K562 (cell line): ENCODE data around the gene CA7. TPM values are rescaled to one million over a fixed set of nuclear protein-coding genes. Genes with fewer than 3 reads are reported as not detected.

ENCODE experiments used
- ELF4 ChIP-seq: fragments of 450-650 bp; formaldehyde crosslinking; IDR thresholded peaks from 2 replicates; pipeline ENCODE4 v1.4.0; 2022; ENCODE audit warnings: missing genetic modification characterization
- FOSL1 ChIP-seq: fragments of 200-800 bp; sonication (Bioruptor generic); conservative IDR thresholded peaks from 2 replicates; pipeline ENCODE4 v1.6.1; 2016; ENCODE audit warnings: missing genetic modification characterization, missing compliant biosample characterization
- FOXJ2 ChIP-seq: fragments of 200-800 bp; sonication (Bioruptor generic); IDR thresholded peaks from 2 replicates; pipeline ENCODE4 v1.6.1; 2016; ENCODE audit warnings: missing genetic modification characterization, missing compliant biosample characterization
- HNRNPLL ChIP-seq: fragments of 200-400 bp; formaldehyde crosslinking; IDR thresholded peaks from 2 replicates; pipeline ENCODE4 v1.6.1; 2017; ENCODE audit warnings: low read length, low read depth, mild to moderate bottlenecking; ENCODE audit not compliant: poor library complexity, severe bottlenecking
- HSF4 ChIP-seq: fragments of 250-450 bp; sonication (Bioruptor Pico); IDR thresholded peaks from 2 replicates; pipeline ENCODE4 v2.1.2; 2022; ENCODE audit warnings: mild to moderate bottlenecking, moderate library complexity, borderline replicate concordance
- KLF6 ChIP-seq: fragments of 250-450 bp; sonication (Bioruptor Pico); IDR thresholded peaks from 2 replicates; pipeline ENCODE4 v1.4.0; 2020; ENCODE audit warnings: mild to moderate bottlenecking, moderate library complexity, borderline replicate concordance
- LARP7 ChIP-seq: fragments of 450-650 bp; IDR thresholded peaks from 2 replicates; pipeline ENCODE4 v1.6.1; 2016
- MAFG ChIP-seq: fragments of 450-650 bp; conservative IDR thresholded peaks from 2 replicates; pipeline ENCODE4 v1.6.1; 2016; ENCODE audit warnings: missing genetic modification characterization, missing compliant biosample characterization
- NR2F6 ChIP-seq: fragments of 450-650 bp; formaldehyde crosslinking; IDR thresholded peaks from 2 replicates; pipeline ENCODE4 v1.4.0; 2020; ENCODE audit warnings: mild to moderate bottlenecking
- POLR2G ChIP-seq: fragments of 200-400 bp; formaldehyde crosslinking; IDR thresholded peaks from 2 replicates; pipeline ENCODE4 v1.6.1; 2017; ENCODE audit warnings: low read depth, mild to moderate bottlenecking, antibody characterized with exemption, low read length, moderate library complexity
- POLR3A ChIP-seq: IDR thresholded peaks from 2 replicates; pipeline ENCODE4 v1.6.1; 2011; ENCODE audit warnings: borderline replicate concordance, mild to moderate bottlenecking, moderate library complexity; ENCODE audit not compliant: insufficient read length, insufficient read depth; ENCODE audit errors: extremely low read depth
- RBM34 ChIP-seq: fragments of 200-400 bp; formaldehyde crosslinking; IDR thresholded peaks from 2 replicates; pipeline ENCODE4 v1.6.1; 2018; ENCODE audit warnings: low read length, borderline replicate concordance; ENCODE audit not compliant: insufficient read depth
- SP2 ChIP-seq: IDR thresholded peaks from 2 replicates; pipeline ENCODE4 v1.6.1; 2011; ENCODE audit warnings: mild to moderate bottlenecking, low read depth, low read length, moderate library complexity; ENCODE audit not compliant: poor library complexity, severe bottlenecking; ENCODE audit errors: extremely low read depth
- SPI1 ChIP-seq: IDR thresholded peaks from 2 replicates; pipeline ENCODE4 v1.6.1; 2011; ENCODE audit warnings: low read depth, low read length, control low read depth, borderline replicate concordance
- SRSF3 ChIP-seq: fragments of 200-400 bp; formaldehyde crosslinking; IDR thresholded peaks from 2 replicates; pipeline ENCODE4 v1.6.1; 2016; ENCODE audit warnings: mild to moderate bottlenecking, low read length, moderate library complexity; ENCODE audit not compliant: insufficient read depth
- ZBED1 ChIP-seq: IDR thresholded peaks from 2 replicates; pipeline ENCODE4 v1.6.1; 2014
- ZBTB8A ChIP-seq: fragments of 450-650 bp; IDR thresholded peaks from 2 replicates; pipeline ENCODE4 v1.6.1; 2018; ENCODE audit warnings: mild to moderate bottlenecking, moderate library complexity; ENCODE audit not compliant: partially characterized antibody
- ZNF253 ChIP-seq: fragments of 250-450 bp; sonication (Bioruptor Pico); conservative IDR thresholded peaks from 2 replicates; pipeline ENCODE4 v1.6.1; 2021; ENCODE audit warnings: mild to moderate bottlenecking
- polyA plus RNA-seq, 8 experiments: library from polyadenylated mRNA; depleted of rRNA in 4 of 8; stranded (reverse) in 5 of 8; unstranded in 3 of 8; fragments of >200 nt; fragmentation: Nextera tagmentation in 2 of 8; fragmentation: Illumina TruSeq in 1 of 8; extraction: Ambion mirVana in 2 of 8; extraction: Trizol in 1 of 8; gene quantifications; 2 replicates each; pipeline versions ENCODE4 v1.2.1 to v1.2.3, GENCODE V29; 2011 to 2014; ENCODE audit warnings: inconsistent platforms in 1 of 8, missing spikeins in 1 of 8
- total RNA-seq, 7 experiments: library from RNA; depleted of rRNA in 6 of 7; stranded (reverse); fragments of >200 nt in 6 of 7; fragmentation: Illumina TruSeq in 2 of 7; extraction: Trizol in 2 of 7; gene quantifications; 2 replicates each; pipeline versions ENCODE4 v1.2.1 to v1.2.3, GENCODE V29; 2011 to 2021; ENCODE audit warnings: low replicate concordance in 1 of 7
- TF ChIP-seq, protein P1 (sequence below), 2 experiments: fragments of 450-650 bp in 1 of 2; sonication (generic) in 1 of 2; formaldehyde crosslinking in 1 of 2; IDR thresholded peaks; 2 replicates each; pipeline versions ENCODE4 v1.7.1 to v1.9.0; 2016 to 2022; ENCODE audit warnings: inconsistent platforms in 1 of 2, mild to moderate bottlenecking in 1 of 2, missing genetic modification reagents in 1 of 2

CA7 gene
- total and polyA plus RNA-seq, 9 of the 15 experiments (the other 6 are each of a cell fraction or from before 2014, with no cell fraction given) = 0.03 to 0.07 (median 0.05) TPM; not detected in 5

DNA sequence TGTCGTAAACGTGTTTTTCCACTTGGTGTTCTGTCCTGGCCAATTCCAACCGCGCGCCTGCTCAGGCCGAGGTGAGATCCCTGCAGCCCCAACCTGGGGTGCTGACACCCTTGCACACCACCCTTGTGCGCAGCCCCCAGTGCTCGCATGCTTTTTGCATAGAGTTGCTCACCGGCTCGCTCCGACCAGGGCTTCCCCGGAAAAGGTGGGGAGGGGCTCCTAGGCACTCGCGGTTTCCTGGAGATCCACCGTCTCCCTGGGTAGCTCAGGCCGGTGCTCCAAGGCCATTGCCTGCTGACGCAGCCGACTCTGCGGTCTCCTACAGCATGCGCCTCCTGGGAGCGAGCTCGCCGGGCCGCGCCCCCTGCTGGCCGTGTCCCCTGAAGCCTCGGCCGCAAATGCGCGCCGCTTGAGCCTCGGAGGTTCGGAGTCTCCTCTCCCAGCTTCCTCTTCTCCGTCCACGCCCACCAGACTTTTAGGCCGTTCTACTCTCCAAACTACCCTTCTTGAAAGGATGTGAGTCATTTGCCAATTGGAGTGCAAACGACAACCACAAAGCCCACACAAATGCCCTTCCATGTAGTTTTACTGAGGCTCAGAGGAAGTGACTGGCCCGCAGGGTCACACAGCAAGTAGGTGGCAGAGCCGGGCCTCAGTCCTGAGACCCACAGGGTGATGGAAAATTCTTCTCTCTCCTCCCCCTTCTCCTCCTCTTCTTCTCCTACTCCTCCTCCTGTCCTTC is 28.9 kb downstream of the CA7 start (continued):
- TF ChIP-seq MAFG (tag) (0 out of 2 replicates have a peak, but pooled peaks have one; percentile 20), POLR2G (peak; percentile 81), KLF6 (CRISPR knock-in tag) (no peak), LARP7 (no peak), FOXJ2 (no peak), ZBED1 (no peak), SRSF3 (no peak), ZNF253 (no peak), FOSL1 (tag) (peak; percentile 85), ELF4 (CRISPR knock-in tag) (no peak), NR2F6 (CRISPR knock-in tag) (no peak), POLR3A (no peak), HSF4 (no peak), RBM34 (no peak), SP2 (no peak), ZBTB8A (no peak), SPI1 (peak; percentile 55; the same call in 1 of the 2 replicates), HNRNPLL (peak; percentile 36)
- TF ChIP-seq, protein P1, sequence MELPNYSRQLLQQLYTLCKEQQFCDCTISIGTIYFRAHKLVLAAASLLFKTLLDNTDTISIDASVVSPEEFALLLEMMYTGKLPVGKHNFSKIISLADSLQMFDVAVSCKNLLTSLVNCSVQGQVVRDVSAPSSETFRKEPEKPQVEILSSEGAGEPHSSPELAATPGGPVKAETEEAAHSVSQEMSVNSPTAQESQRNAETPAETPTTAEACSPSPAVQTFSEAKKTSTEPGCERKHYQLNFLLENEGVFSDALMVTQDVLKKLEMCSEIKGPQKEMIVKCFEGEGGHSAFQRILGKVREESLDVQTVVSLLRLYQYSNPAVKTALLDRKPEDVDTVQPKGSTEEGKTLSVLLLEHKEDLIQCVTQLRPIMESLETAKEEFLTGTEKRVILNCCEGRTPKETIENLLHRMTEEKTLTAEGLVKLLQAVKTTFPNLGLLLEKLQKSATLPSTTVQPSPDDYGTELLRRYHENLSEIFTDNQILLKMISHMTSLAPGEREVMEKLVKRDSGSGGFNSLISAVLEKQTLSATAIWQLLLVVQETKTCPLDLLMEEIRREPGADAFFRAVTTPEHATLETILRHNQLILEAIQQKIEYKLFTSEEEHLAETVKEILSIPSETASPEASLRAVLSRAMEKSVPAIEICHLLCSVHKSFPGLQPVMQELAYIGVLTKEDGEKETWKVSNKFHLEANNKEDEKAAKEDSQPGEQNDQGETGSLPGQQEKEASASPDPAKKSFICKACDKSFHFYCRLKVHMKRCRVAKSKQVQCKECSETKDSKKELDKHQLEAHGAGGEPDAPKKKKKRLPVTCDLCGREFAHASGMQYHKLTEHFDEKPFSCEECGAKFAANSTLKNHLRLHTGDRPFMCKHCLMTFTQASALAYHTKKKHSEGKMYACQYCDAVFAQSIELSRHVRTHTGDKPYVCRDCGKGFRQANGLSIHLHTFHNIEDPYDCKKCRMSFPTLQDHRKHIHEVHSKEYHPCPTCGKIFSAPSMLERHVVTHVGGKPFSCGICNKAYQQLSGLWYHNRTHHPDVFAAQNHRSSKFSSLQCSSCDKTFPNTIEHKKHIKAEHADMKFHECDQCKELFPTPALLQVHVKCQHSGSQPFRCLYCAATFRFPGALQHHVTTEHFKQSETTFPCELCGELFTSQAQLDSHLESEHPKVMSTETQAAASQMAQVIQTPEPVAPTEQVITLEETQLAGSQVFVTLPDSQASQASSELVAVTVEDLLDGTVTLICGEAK (IDR thresholded peaks at IDR 0.05) = 0 out of 2 replicates have a peak, but pooled peaks have one; percentile 50
- TF ChIP-seq, protein P1 (CRISPR knock-in tag; IDR thresholded peaks at IDR 0.05) = no peak
